ENCODE measurements around the gene NUBP2. TPM values are rescaled to one million over a fixed set of nuclear protein-coding genes. Genes with fewer than 3 reads are reported as not detected.

Gene NUBP2
- total RNA-seq, 3 donors from 2014 or later, result 61.6 to 82.6 (median 80.3) TPM

DNA sequence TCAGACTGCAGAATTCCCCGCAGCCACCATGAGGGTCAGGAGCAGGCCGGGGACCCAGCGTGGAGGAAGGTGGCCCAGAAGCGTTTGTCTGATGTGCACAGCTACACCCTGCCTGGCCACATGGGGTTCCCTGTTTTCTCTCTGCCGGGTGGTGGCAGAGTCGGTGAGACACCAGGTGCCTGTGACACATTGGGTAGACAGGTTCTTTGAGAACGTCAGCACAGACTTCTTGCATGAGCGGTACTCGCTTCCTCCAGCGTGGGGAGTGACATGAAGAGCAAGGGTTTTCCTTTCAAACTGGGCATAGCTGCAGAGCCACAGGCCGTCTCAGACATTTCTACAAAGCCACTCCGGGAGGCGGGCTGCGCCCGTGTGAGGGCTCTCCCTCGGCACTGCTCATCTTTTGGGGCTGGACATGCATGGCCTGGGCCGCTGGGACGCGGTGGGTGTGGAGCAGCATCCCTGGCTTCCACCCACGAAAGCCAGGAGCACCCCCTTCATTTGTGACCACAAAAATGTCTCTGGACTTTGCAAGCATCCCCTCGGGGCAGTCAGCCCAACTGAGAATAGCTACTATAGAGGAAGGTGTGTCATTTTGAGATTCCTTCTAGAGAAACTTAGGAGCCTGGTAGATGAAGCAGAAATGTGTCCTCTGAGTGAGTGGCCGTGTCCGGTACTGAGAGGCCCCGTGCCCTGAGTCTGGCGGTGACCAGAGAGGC, 37.4 kb upstream of the NUBP2 start:
- Histone ChIP-seq H3K9me3 (no peaks in the 10 kb centered on the region), H3K27me3 (no peaks in the 10 kb centered on the region), H3K4me1 (no peaks in the 10 kb centered on the region), H3K27ac (no peak overlapping the region), H3K36me3 (no peaks in the 10 kb centered on the region), H3K4me3 (no peak overlapping the region)
- TF ChIP-seq POLR2A (IDR thresholded peaks at IDR 0.05) (no peak), CTCF (IDR thresholded peaks at IDR 0.05) (no peak), POLR2AphosphoS5 (IDR thresholded peaks at IDR 0.05) (no peak)
- intact Hi-C loops (cut with DNase I; ENCODE audit: low total_unique reads), result no loop called here
- peak in 1 of 2 donors; percentile 49 for DNase-seq (ENCODE audit: low spot score in 2 of 2)

- TF ChIP-seq POLR2AphosphoS5 (IDR thresholded peaks at IDR 0.05) (no peak), CTCF (IDR thresholded peaks at IDR 0.05) (no peak), POLR2A (IDR thresholded peaks at IDR 0.05) (no peak)
- H3K9me3 ChIP-seq, result no peaks in the 10 kb centered on the region
- no peaks in the 10 kb centered on the region for H3K36me3 ChIP-seq
- H3K27ac ChIP-seq, result no peak overlapping the region
- intact Hi-C loops (cut with DNase I; ENCODE audit: low total_unique reads), result no loop called here
- no peaks in the 10 kb centered on the region for H3K27me3 ChIP-seq
- H3K4me3 ChIP-seq, result no peak overlapping the region
- H3K4me1 ChIP-seq, result no peaks in the 10 kb centered on the region
- DNase-seq (ENCODE audit: low spot score in 2 of 2), result no peak
Measured at GRCh38 chr16:1745900-1746692, 36.7 kb upstream of the NUBP2 start.

DNA sequence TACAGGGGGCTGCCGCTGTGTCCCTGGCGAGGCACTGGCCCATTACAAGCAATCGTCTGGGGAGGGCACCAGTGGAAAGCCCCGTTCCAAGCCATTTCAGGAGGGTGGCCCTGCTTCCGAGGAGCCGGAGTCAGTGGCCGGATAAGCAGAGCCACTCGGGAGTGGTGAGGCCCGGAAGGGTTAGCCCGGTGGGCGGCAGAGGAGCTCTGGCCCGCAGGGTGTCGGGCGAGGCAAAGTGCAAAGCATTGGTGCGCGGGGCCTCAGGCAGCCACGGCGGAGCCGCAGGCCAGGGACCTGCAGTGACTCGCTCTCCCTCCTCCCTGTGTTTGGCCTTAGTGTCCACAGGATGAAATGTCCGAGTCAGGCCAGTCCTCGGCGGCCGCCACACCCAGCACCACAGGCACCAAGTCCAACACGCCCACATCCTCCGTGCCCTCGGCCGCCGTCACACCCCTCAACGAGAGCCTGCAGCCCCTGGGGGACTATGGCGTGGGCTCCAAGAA, 36.0 kb upstream of the NUBP2 start:
- H3K27ac ChIP-seq, result no peak overlapping the region
- H3K27me3 ChIP-seq, result no peaks in the 10 kb centered on the region
- H3K36me3 ChIP-seq, result no peaks in the 10 kb centered on the region
- intact Hi-C loops (cut with DNase I; ENCODE audit: low total_unique reads), result no loop called here
- H3K4me3 ChIP-seq, result no peak overlapping the region
- no peak for DNase-seq (ENCODE audit: low spot score in 2 of 2)
- H3K9me3 ChIP-seq, result no peaks in the 10 kb centered on the region
- no peaks in the 10 kb centered on the region for H3K4me1 ChIP-seq
- no peak for TF ChIP-seq CTCF (IDR thresholded peaks at IDR 0.05)
- TF ChIP-seq POLR2A (IDR thresholded peaks at IDR 0.05), result no peak
- TF ChIP-seq POLR2AphosphoS5 (IDR thresholded peaks at IDR 0.05), result no peak

DNA sequence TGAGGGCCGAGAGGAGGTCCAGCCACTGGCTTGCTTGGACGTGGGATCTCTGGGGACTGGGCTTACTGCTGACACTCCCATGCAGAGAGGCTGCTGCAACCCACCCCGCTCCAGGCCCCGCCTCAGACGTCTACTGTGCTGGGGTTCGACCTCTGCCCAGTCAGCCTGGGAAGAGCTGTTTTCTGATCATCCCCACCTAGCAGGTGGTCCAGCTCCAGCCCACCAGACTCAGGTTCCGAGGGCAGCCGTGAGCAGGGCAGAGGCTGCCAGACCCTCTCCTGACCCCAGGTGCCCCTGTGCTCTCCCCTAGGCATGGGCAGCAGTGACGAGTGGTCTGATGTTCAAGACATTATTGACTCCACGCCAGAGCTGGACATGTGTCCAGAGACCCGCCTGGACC, 34.8 kb upstream of the NUBP2 start:
- Histone ChIP-seq H3K4me3 (no peak overlapping the region), H3K27ac (no peak overlapping the region), H3K9me3 (no peaks in the 10 kb centered on the region), H3K4me1 (no peaks in the 10 kb centered on the region), H3K36me3 (no peaks in the 10 kb centered on the region), H3K27me3 (no peaks in the 10 kb centered on the region)
- no peak for TF ChIP-seq POLR2AphosphoS5 (IDR thresholded peaks at IDR 0.05)
- TF ChIP-seq CTCF (IDR thresholded peaks at IDR 0.05), result no peak
- TF ChIP-seq POLR2A (IDR thresholded peaks at IDR 0.05), result no peak
- intact Hi-C loops (cut with DNase I; ENCODE audit: low total_unique reads), result no loop called here
- no peak for DNase-seq (ENCODE audit: low spot score in 2 of 2)

All from breast epithelium (tissue), 4 donors.